Measurements from ENCODE around the gene MGAT4B.

The MGAT4B gene

DNA sequence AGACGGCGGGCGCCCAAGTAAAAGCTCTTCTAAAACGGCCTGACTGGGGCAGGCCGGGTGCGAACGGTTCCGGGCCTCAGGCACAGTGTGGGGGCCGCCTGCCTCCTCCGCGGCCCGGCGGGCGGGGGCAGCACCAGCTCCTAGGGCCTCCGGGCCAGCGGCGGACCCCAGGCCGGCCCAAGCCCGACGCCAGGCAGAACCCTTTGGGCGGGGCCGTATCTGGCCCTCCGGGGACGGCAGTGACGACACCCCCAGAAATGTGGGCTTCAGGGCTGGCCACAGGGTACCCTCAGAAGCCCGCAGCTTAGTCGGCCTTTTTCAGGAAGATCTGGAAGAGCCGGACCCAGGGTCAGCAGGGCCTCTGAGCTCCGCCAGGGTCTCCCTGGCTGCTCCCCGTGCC is 8.9 kb downstream of the MGAT4B start:
- no peak overlapping the region for H3K4me3 ChIP-seq (ENCODE audit: low read depth, low read length)
- TF ChIP-seq, protein P1, sequence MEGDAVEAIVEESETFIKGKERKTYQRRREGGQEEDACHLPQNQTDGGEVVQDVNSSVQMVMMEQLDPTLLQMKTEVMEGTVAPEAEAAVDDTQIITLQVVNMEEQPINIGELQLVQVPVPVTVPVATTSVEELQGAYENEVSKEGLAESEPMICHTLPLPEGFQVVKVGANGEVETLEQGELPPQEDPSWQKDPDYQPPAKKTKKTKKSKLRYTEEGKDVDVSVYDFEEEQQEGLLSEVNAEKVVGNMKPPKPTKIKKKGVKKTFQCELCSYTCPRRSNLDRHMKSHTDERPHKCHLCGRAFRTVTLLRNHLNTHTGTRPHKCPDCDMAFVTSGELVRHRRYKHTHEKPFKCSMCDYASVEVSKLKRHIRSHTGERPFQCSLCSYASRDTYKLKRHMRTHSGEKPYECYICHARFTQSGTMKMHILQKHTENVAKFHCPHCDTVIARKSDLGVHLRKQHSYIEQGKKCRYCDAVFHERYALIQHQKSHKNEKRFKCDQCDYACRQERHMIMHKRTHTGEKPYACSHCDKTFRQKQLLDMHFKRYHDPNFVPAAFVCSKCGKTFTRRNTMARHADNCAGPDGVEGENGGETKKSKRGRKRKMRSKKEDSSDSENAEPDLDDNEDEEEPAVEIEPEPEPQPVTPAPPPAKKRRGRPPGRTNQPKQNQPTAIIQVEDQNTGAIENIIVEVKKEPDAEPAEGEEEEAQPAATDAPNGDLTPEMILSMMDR (IDR thresholded peaks at IDR 0.05; ENCODE audit: low read depth, low read length) = no peak
- no peak for DNase-seq (ENCODE audit: low read depth, low spot score)
- in situ Hi-C loops (cut with HindIII; ENCODE audit: low sequenced_read_pairs) = no loop called here

DNA sequence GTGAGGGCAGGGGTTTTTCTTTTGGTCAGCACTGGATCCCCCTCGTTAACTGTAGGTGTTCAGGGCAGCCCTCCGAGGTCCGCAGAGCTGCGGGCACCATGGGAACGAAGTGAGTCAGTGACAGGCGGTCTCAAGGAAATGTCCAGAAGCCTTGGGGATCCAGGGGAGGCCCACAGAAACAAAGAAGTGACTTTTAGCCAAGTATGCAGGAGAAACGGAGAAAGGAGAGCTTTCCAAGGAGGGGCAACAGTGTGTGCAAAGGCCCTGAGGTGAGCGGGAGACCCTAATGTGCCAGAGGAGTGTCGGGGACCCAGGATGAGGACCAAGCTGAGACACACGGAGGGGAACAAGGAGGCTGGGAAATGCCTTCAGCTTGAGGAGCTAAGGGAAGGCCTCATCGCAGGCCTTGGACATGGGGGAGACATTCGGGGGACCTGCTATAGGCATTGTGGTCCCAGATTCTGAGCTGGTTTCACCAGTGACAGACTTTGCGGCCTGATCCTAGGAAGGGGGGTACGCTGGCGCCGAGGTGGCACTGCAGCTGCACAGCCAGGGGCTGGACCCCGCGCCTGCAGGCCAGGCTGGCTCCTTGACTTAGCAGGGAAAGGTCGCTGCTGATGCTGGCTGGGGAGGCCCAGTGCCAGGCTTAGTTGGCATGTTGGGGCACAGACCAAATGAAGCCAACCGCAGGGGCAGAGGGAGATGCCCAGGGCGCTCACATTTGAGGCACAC is 9.6 kb downstream of the MGAT4B start:
- H3K4me3 ChIP-seq (ENCODE audit: low read depth, low read length) = no peak overlapping the region
- in situ Hi-C loops (cut with HindIII; ENCODE audit: low sequenced_read_pairs) = no loop called here
- DNase-seq (ENCODE audit: low read depth, low spot score) = no peak
- TF ChIP-seq, protein P1 (IDR thresholded peaks at IDR 0.05; ENCODE audit: low read depth, low read length) = no peak

DNA sequence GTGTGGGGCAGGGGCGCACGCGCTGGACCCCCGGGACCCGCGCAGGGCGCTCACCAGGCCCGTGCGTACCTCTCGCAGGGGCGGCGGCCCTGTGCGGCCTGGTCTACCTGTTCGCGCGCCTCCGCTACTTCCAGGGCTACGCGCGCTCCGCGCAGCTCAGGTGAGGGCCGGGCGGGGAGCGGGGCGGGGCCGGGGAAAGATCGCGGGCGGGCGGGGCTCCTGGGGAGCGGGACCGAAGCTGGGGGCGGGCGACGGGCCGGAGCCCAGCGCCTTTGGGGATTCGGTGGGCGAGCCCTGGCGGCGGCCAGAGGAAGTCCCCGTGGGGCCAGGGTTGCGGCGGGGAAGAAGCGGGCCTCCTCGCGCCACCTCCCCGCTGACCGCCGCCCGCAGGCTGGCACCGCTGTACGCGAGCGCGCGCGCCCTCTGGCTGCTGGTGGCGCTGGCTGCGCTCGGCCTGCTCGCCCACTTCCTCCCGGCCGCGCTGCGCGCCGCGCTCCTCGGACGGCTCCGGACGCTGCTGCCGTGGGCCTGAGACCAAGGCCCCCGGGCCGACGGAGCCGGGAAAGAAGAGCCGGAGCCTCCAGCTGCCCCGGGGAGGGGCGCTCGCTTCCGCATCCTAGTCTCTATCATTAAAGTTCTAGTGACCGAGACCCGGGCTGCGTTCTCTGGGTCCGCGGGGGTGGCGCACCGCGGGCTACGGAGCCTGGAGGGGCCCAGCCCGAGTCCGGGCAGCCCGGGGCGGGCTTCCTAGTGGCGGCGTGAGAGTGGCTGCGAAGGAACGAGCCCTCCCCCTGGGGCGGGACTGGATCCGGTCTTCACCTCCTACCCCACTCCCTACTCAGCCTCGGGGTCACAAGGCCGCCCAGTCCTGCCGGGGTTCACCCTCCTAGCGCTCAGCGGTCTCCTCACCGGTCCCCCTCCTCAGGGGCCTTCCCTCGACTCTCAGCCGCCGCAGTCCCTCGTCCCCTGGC is 10.5 kb downstream of the MGAT4B start:
- in situ Hi-C loops (cut with HindIII; ENCODE audit: low sequenced_read_pairs) = no loop called here
- TF ChIP-seq, protein P1 (IDR thresholded peaks at IDR 0.05; ENCODE audit: low read depth, low read length) = peak; percentile 62
- DNase-seq (ENCODE audit: low read depth, low spot score) = peak; percentile 79
- H3K4me3 ChIP-seq (ENCODE audit: low read depth, low read length) = peak overlapping the region; percentile 41

DNA sequence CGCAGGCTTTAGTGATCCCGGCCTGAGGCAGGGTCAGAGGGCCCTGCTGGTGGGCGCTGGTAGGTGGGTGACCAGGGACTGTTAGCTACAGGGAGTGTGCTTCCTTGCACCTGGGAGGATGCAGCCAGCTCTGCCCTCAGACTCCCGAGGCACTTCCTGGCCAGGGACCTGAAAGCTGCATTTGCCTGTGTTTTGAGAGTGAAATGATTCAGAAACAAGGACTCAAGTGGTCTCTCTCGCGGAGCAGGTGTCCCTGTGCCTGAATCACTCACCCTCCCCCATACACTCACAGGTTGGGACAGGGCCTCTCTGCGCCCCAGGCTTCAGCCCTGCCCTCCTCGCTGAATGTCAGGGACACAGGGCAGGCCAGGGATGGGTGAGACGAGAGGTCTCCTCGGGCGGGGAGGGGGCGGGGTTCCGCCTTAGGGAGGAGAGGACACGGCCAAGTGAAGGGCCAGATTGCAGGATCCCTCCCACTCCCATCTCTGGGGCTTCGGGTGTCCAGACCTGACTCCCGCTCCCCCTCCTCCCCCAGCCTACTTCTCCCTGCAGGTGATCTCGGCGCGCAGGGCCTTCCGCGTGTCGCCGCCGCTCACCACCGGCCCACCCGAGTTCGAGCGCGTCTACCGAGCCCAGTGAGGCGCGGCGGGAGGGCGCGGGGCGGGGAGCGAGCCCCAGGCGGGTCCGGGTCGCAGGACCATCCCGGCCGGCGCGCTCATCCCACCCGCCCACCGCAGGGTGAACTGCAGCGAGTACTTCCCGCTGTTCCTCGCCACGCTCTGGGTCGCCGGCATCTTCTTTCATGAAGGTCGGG is 11.4 kb downstream of the MGAT4B start:
- peak overlapping the region; percentile 35 for H3K4me3 ChIP-seq (ENCODE audit: low read depth, low read length)
- in situ Hi-C loops (cut with HindIII; ENCODE audit: low sequenced_read_pairs) = no loop called here
- TF ChIP-seq, protein P1 (IDR thresholded peaks at IDR 0.05; ENCODE audit: low read depth, low read length) = no peak
- no peak for DNase-seq (ENCODE audit: low read depth, low spot score)

DNA sequence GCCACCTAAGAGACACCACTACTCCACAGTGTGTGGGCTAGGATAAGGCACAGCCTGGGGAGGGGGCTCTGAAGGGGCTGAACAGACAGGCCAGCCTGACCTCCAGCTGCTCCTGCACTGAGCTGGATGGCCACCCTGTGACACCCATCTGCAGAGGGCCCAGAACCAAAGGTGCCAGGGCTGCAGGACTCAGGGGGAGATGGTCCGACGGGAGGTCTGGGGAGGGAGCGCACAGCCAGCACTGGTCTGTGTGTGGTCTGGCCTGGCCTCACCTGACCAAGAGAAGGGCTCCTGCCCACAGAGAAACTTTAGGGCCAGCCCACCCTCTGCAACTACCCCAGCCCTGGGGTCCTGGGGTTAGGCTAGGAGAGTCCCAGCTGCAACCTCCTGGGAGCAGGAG is 12.1 kb downstream of the MGAT4B start:
- TF ChIP-seq, protein P1 (IDR thresholded peaks at IDR 0.05; ENCODE audit: low read depth, low read length) = no peak
- no peak for DNase-seq (ENCODE audit: low read depth, low spot score)
- in situ Hi-C loops (cut with HindIII; ENCODE audit: low sequenced_read_pairs) = no loop called here
- H3K4me3 ChIP-seq (ENCODE audit: low read depth, low read length) = no peak overlapping the region

DNA sequence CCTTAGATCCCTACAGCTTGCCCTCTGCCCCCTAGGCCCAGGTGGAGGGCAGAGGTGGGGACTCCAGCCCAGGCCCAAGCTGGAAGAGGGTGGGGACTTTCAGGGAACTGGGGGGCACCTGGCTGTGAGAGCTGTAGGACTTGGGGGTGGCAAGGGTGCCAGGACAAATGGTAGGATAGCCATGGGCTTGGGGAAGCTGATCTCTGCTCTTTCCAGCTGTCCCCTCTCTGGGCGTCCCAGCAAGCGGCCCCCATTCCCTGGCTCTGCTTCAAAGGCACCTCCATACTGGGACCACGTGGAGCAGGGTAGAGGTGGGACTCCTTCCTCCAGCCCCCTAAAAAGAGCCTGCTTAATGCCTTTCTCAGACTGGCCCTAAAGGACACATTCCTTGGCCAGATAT is 12.5 kb downstream of the MGAT4B start:
- in situ Hi-C loops (cut with HindIII; ENCODE audit: low sequenced_read_pairs) = no loop called here
- DNase-seq (ENCODE audit: low read depth, low spot score) = no peak
- no peak overlapping the region for H3K4me3 ChIP-seq (ENCODE audit: low read depth, low read length)
- TF ChIP-seq, protein P1 (IDR thresholded peaks at IDR 0.05; ENCODE audit: low read depth, low read length) = no peak
